ENCODE data around the gene MOCS1. TPM values are rescaled to one million over a fixed set of nuclear protein-coding genes. Genes with fewer than 3 reads are reported as not detected.

MOCS1 gene
- total RNA-seq, 1 donor from 2014 or later: 9.9 TPM

DNA sequence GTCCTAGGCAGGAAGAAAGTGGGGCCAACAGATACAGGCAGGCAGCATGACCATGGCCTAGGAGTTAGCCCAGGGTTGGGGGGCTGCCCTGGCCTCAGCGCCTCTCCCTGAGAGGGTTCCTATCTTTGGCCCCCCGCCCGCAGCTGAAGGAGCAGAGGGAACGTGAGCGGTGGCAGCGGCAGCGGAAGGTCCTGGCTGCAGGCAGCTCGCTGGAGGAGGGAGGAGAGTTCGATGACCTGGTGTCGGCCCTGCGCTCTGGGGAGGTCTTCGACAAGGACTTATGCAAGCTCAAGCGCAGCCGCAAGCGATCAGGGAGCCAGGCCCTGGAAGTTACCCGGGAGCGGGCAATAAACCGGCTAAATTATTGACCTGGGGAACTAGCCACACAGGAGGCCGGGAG, 32.6 kb downstream of the MOCS1 start:
- Mint-ChIP-seq H3K27ac (ENCODE audit: unreplicated experiment) (no peak overlapping the region), H3K4me3 (ENCODE audit: unreplicated experiment) (no peak overlapping the region), H3K36me3 (ENCODE audit: unreplicated experiment) (no peaks in the 10 kb centered on the region), H3K27me3 (ENCODE audit: unreplicated experiment) (peaks cover 5% of the 10 kb centered on the region), H3K9me3 (ENCODE audit: unreplicated experiment) (no peaks in the 10 kb centered on the region), H3K4me1 (ENCODE audit: low read depth, unreplicated experiment) (no peaks in the 10 kb centered on the region)
- TF ChIP-seq, protein P1, sequence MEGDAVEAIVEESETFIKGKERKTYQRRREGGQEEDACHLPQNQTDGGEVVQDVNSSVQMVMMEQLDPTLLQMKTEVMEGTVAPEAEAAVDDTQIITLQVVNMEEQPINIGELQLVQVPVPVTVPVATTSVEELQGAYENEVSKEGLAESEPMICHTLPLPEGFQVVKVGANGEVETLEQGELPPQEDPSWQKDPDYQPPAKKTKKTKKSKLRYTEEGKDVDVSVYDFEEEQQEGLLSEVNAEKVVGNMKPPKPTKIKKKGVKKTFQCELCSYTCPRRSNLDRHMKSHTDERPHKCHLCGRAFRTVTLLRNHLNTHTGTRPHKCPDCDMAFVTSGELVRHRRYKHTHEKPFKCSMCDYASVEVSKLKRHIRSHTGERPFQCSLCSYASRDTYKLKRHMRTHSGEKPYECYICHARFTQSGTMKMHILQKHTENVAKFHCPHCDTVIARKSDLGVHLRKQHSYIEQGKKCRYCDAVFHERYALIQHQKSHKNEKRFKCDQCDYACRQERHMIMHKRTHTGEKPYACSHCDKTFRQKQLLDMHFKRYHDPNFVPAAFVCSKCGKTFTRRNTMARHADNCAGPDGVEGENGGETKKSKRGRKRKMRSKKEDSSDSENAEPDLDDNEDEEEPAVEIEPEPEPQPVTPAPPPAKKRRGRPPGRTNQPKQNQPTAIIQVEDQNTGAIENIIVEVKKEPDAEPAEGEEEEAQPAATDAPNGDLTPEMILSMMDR (IDR thresholded peaks at IDR 0.05; ENCODE audit: partially characterized antibody, unreplicated experiment): no peak
- no peak for DNase-seq

DNA sequence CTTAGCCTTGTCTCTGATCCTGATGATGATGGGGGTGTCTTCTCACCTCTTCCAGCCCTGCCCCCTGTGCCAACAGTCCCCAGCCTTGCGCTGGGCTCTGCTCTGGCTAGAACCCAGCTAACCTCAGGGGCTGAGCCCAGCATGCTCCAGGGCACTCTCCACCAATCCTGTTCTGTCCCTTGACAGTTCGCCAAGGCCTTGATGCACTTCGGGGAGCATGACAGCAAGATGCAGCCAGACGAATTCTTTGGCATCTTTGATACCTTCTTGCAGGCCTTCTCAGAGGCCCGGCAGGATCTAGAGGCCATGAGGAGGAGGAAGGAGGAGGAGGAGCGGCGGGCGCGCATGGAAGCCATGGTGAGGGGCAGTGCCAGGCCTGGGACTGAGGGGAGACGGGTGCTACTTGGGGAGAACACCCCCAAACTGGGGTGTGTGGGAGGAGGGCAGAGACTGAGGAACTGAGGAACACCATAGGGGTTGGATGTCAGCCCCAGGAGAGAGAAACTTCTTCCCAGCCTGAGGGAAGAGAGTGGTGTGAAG, 33.1 kb downstream of the MOCS1 start:
- DNase-seq: no peak
- H3K36me3 Mint-ChIP-seq (ENCODE audit: unreplicated experiment): no peaks in the 10 kb centered on the region
- TF ChIP-seq, protein P1 (IDR thresholded peaks at IDR 0.05; ENCODE audit: partially characterized antibody, unreplicated experiment): no peak
- H3K4me3 Mint-ChIP-seq (ENCODE audit: unreplicated experiment): no peak overlapping the region
- H3K9me3 Mint-ChIP-seq (ENCODE audit: unreplicated experiment): no peaks in the 10 kb centered on the region
- H3K27ac Mint-ChIP-seq (ENCODE audit: unreplicated experiment): no peak overlapping the region
- H3K4me1 Mint-ChIP-seq (ENCODE audit: low read depth, unreplicated experiment): no peaks in the 10 kb centered on the region
- peaks cover 5% of the 10 kb centered on the region for H3K27me3 Mint-ChIP-seq (ENCODE audit: unreplicated experiment)

DNA sequence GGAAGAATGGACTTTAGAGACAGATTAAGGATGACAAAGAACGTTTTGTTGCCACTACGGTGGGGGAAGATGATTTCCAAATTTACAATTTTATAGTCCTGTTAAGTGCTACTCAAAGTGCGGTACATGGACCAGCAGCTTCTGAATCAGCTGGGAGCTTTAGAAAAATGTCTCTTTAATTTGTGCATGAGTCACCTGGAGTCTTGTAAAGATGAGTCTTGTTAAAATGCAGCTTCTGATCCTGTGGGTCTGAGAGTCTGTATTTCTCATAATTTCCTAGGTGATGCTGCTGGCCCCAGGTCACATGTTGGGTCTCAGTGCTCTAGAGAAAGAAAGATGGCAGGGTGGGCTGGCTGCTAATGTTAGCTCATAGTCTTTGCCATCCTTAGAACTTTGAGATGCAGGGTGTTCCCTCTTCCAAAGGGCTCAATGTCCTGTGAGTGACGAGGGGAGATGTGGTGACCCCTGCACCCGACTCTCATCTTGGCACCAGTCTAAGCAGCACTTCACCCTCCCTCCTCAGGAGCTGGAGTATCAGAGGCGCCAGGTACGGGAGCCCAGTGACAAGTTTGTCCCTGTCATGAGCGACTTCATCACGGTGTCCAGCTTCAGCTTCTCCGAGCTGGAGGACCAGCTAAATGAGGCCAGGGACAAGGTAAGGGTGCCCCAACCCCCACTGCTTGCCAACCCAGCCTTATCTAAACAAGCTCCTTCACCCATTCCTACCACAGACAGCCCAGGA, 34.5 kb downstream of the MOCS1 start:
- Mint-ChIP-seq H3K27me3 (ENCODE audit: unreplicated experiment) (peaks cover 5% of the 10 kb centered on the region), H3K36me3 (ENCODE audit: unreplicated experiment) (no peaks in the 10 kb centered on the region), H3K4me3 (ENCODE audit: unreplicated experiment) (no peak overlapping the region), H3K27ac (ENCODE audit: unreplicated experiment) (no peak overlapping the region), H3K4me1 (ENCODE audit: low read depth, unreplicated experiment) (no peaks in the 10 kb centered on the region), H3K9me3 (ENCODE audit: unreplicated experiment) (no peaks in the 10 kb centered on the region)
- TF ChIP-seq, protein P1 (IDR thresholded peaks at IDR 0.05; ENCODE audit: partially characterized antibody, unreplicated experiment): no peak
- DNase-seq: no peak

DNA sequence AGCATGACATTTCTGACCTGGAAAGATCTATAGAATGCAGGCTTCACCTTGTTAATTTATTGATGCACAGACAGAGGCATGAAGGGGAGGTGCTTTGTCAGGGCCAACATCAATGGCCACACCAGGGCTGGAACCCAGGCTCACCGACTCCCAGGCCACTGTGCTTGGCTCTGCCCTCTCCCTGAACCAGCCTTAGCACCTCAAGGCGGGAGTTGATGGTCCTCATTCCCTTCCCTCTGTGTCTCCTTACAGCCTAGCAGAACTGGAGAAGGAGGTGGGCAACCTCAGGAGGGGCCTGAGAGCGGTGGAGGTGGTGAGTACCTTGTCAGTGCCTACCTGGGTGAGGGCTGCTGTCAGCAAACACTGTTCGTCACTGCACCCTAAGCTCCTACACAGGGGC, 35.6 kb downstream of the MOCS1 start:
- H3K9me3 Mint-ChIP-seq (ENCODE audit: unreplicated experiment): no peaks in the 10 kb centered on the region
- no peaks in the 10 kb centered on the region for H3K36me3 Mint-ChIP-seq (ENCODE audit: unreplicated experiment)
- H3K4me1 Mint-ChIP-seq (ENCODE audit: low read depth, unreplicated experiment): no peaks in the 10 kb centered on the region
- peaks cover 5% of the 10 kb centered on the region for H3K27me3 Mint-ChIP-seq (ENCODE audit: unreplicated experiment)
- TF ChIP-seq, protein P1 (IDR thresholded peaks at IDR 0.05; ENCODE audit: partially characterized antibody, unreplicated experiment): no peak
- H3K27ac Mint-ChIP-seq (ENCODE audit: unreplicated experiment): no peak overlapping the region
- no peak overlapping the region for H3K4me3 Mint-ChIP-seq (ENCODE audit: unreplicated experiment)
- no peak for DNase-seq

DNA sequence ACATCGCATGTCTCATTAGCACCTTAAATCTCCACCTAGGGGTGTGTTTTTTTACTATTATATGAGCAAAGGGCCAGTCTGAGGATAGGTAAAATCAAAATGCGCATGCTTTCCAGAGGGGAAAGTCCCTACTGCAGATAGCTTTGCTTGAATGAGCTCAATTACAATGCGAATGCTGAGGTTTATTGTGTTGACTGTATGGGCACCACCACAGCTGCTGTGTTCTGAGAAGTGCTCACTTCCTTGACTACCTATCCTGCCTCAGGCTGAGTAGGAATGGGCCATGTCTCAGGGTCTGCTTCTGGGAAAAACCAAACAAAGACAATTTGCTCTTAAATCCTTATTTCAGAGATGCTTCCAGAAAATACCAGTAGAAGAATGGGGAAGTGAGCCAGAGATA, 36.6 kb downstream of the MOCS1 start:
- Mint-ChIP-seq H3K4me1 (ENCODE audit: low read depth, unreplicated experiment) (no peaks in the 10 kb centered on the region), H3K27ac (ENCODE audit: unreplicated experiment) (no peak overlapping the region), H3K4me3 (ENCODE audit: unreplicated experiment) (no peak overlapping the region), H3K9me3 (ENCODE audit: unreplicated experiment) (no peaks in the 10 kb centered on the region), H3K27me3 (ENCODE audit: unreplicated experiment) (peaks cover 3% of the 10 kb centered on the region), H3K36me3 (ENCODE audit: unreplicated experiment) (no peaks in the 10 kb centered on the region)
- no peak for DNase-seq
- TF ChIP-seq, protein P1 (IDR thresholded peaks at IDR 0.05; ENCODE audit: partially characterized antibody, unreplicated experiment): no peak
